Peyer's patch (tissue), 4 donors: ENCODE results near the gene GPRIN2. TPM values are rescaled to one million over a fixed set of nuclear protein-coding genes. Genes with fewer than 3 reads are reported as not detected.

Experiments used
- DNase-seq, 3 donors: peaks; one replicate each; pipeline ENCODE4 v3.0.0-alpha.2; 2017 to 2019
- H3K27ac ChIP-seq, 4 donors: fragments of 200-600 bp; sonication (generic); one replicate each; pipeline ENCODE4 v1.5.1; 2016 to 2019
- H3K27me3 ChIP-seq, 2 donors: fragments of 200-600 bp; sonication (generic); one replicate each; pipeline ENCODE4 v1.5.1; 2019
- H3K36me3 ChIP-seq, 3 donors: fragments of 200-600 bp; sonication (generic); one replicate each; pipeline ENCODE4 v1.5.1; 2016 to 2019
- H3K4me1 ChIP-seq, 4 donors: fragments of 200-600 bp; sonication (generic); one replicate each; pipeline ENCODE4 v1.5.1; 2016 to 2019
- H3K4me3 ChIP-seq, 4 donors: fragments of 200-600 bp; sonication (generic); 1 replicate in 3 of 4; 2 replicates in 1 of 4; pipeline ENCODE4 v1.5.1; 2016 to 2019; ENCODE audit warnings: mild to moderate bottlenecking in 1 of 4
- H3K9me3 ChIP-seq, 4 donors: fragments of 200-600 bp; sonication (generic); one replicate each; pipeline ENCODE4 v1.5.1; 2016 to 2019; ENCODE audit warnings: mild to moderate bottlenecking in 1 of 4
- CTCF ChIP-seq, 6 experiments: fragments of 450-650 bp in 4 of 6; fragments of 200-600 bp in 2 of 6; sonication (generic) in 1 of 6; IDR thresholded peaks; one replicate each; pipeline ENCODE4 v1.5.1; 2017 to 2019; ENCODE audit warnings: antibody characterized with exemption in 6 of 6, mild to moderate bottlenecking in 3 of 6, moderate library complexity in 1 of 6
- POLR2A ChIP-seq, 2 donors: fragments of 450-650 bp; IDR thresholded peaks; one replicate each; pipeline ENCODE4 v1.5.1; 2017; ENCODE audit warnings: antibody characterized with exemption in 2 of 2, mild to moderate bottlenecking in 2 of 2, moderate library complexity in 2 of 2
- total RNA-seq, 4 donors: library from RNA; depleted of rRNA; stranded (reverse); fragments of >200 nt; gene quantifications; one replicate each; pipeline ENCODE4 v1.1.0, GENCODE V29; 2016

Gene GPRIN2
- total RNA-seq, 4 donors from 2014 or later, result 6.6 to 79.9 (median 54.7) TPM

- H3K27me3 ChIP-seq, result no peaks in the 10 kb centered on the region
- peak in 2 of 3 donors; percentile 35 to 49 for DNase-seq
- H3K27ac ChIP-seq, result no peak overlapping the region
- TF ChIP-seq CTCF (IDR thresholded peaks at IDR 0.05) (no peak), POLR2A (IDR thresholded peaks at IDR 0.05) (no peak)
- no peaks in the 10 kb centered on the region for H3K36me3 ChIP-seq
- peaks cover 0 to 2% (median 0%) of the 10 kb centered on the region in 4 donors for H3K4me1 ChIP-seq
- no peaks in the 10 kb centered on the region for H3K9me3 ChIP-seq
- H3K4me3 ChIP-seq, result no peak overlapping the region
These were observed 27.5 kb downstream of the GPRIN2 start for GRCh38 chr10:46528675-46529615.

GRCh38 chr10:46528171-46528671, 28.2 kb downstream of the GPRIN2 start:
- DNase-seq, result peak in 2 of 3 donors; percentile 44 to 51

GRCh38 chr10:46527241-46527811, 29.1 kb downstream of the GPRIN2 start:
- H3K4me1 ChIP-seq, result peaks cover 0 to 12% (median 3%) of the 10 kb centered on the region in 4 donors
- DNase-seq, result peak in 2 of 3 donors; percentile 45 to 53
- TF ChIP-seq POLR2A (IDR thresholded peaks at IDR 0.05) (no peak), CTCF (IDR thresholded peaks at IDR 0.05) (no peak)
- H3K4me3 ChIP-seq, result no peak overlapping the region
- no peaks in the 10 kb centered on the region for H3K27me3 ChIP-seq
- H3K27ac ChIP-seq, result no peak overlapping the region
- H3K9me3 ChIP-seq, result no peaks in the 10 kb centered on the region
- H3K36me3 ChIP-seq, result no peaks in the 10 kb centered on the region

More at GRCh38 chr10:46528171-46528671, 28.2 kb downstream of the GPRIN2 start:
- Histone ChIP-seq H3K27ac (no peak overlapping the region), H3K27me3 (no peaks in the 10 kb centered on the region), H3K36me3 (no peaks in the 10 kb centered on the region), H3K4me3 (no peak overlapping the region), H3K9me3 (no peaks in the 10 kb centered on the region), H3K4me1 (peaks cover 0 to 10% (median 3%) of the 10 kb centered on the region in 4 donors)
- TF ChIP-seq CTCF (IDR thresholded peaks at IDR 0.05), result no peak
- TF ChIP-seq POLR2A (IDR thresholded peaks at IDR 0.05), result no peak

GRCh38 chr10:46526682-46527038, 29.8 kb downstream of the GPRIN2 start:
- H3K27me3 ChIP-seq, result no peaks in the 10 kb centered on the region
- DNase-seq, result peak in 2 of 3 donors; percentile 53 to 57
- H3K9me3 ChIP-seq, result no peaks in the 10 kb centered on the region
- H3K36me3 ChIP-seq, result no peaks in the 10 kb centered on the region
- H3K4me3 ChIP-seq, result no peak overlapping the region
- no peak overlapping the region for H3K27ac ChIP-seq
- TF ChIP-seq POLR2A (IDR thresholded peaks at IDR 0.05), result no peak
- TF ChIP-seq CTCF (IDR thresholded peaks at IDR 0.05), result no peak
- peaks cover 0 to 12% (median 3%) of the 10 kb centered on the region in 4 donors for H3K4me1 ChIP-seq

GRCh38 chr10:46525824-46526681, 30.4 kb downstream of the GPRIN2 start:
- Histone ChIP-seq H3K36me3 (no peaks in the 10 kb centered on the region), H3K4me3 (no peak overlapping the region), H3K4me1 (peaks cover 0 to 12% (median 3%) of the 10 kb centered on the region in 4 donors), H3K9me3 (no peaks in the 10 kb centered on the region), H3K27ac (no peak overlapping the region), H3K27me3 (no peaks in the 10 kb centered on the region)
- peak in 2 of 3 donors; percentile 26 to 28 for DNase-seq
- TF ChIP-seq POLR2A (IDR thresholded peaks at IDR 0.05), result no peak
- TF ChIP-seq CTCF (IDR thresholded peaks at IDR 0.05), result no peak
